Activated B cell treated with CpG ODN at 0.5 μM for 24 hours (primary cell): Measurements from ENCODE around the gene PI4KA. TPM values are rescaled to one million over a fixed set of nuclear protein-coding genes. Genes with fewer than 3 reads are reported as not detected.
"Not testable (repeated sequence)": the region's sequence is repeated elsewhere in the genome, so short reads cannot be mapped to it uniquely, and the experiment has no call there.

Experiments
- ATAC-seq: fragments of 200-7000 bp; cut with Tn5 transposase; one replicate; pipeline ENCODE4 v1.10.0; 2021; ENCODE audit warnings: low read depth, mild to moderate bottlenecking, moderate library complexity
- CTCF ChIA-PET: fragments of 350-600 bp; sonication (Branson Sonifier 250); formaldehyde crosslinking; loops from one replicate; lab custom pipeline; 2021; ENCODE audit warnings: antibody characterized with exemption; lab: Charles Lee
- POLR2A ChIA-PET: fragments of 350-600 bp; sonication (Branson Sonifier 250); formaldehyde crosslinking; loops from one replicate; lab custom pipeline; 2021; ENCODE audit warnings: antibody characterized with exemption; lab: Charles Lee
- DNase-seq: peaks from one replicate; pipeline ENCODE4 v3.0.0; 2022
- H3K27ac Mint-ChIP-seq: one replicate; pipeline ENCODE4 v1.8.0; 2020; ENCODE audit warnings: mixed read lengths
- H3K27me3 Mint-ChIP-seq: one replicate; pipeline ENCODE4 v1.8.0; 2021; ENCODE audit warnings: mixed read lengths
- H3K36me3 Mint-ChIP-seq: one replicate; pipeline ENCODE4 v1.8.0; 2021; ENCODE audit warnings: low read depth, mixed read lengths
- H3K4me1 Mint-ChIP-seq: one replicate; pipeline ENCODE4 v1.8.0; 2021; ENCODE audit warnings: mixed read lengths
- H3K4me3 Mint-ChIP-seq: one replicate; pipeline ENCODE4 v1.8.0; 2020; ENCODE audit warnings: mild to moderate bottlenecking, mixed read lengths
- H3K9me3 Mint-ChIP-seq: one replicate; pipeline ENCODE4 v1.8.0; 2020; ENCODE audit warnings: mixed read lengths
- intact Hi-C: fragments of 100-400 bp; cut with micrococcal nuclease; formaldehyde crosslinking; loops from one replicate; pipeline ENCODE4 v1.15.1; 2024
- total RNA-seq: library from RNA; stranded (reverse); gene quantifications from 2 replicates; pipeline ENCODE4 v1.2.3, GENCODE V29; 2022
- TF ChIP-seq, protein P1 (sequence below): fragments of 200-600 bp; IDR thresholded peaks from one replicate; pipeline ENCODE4 v1.8.0; 2022; ENCODE audit warnings: antibody characterized with exemption, mild to moderate bottlenecking

PI4KA gene
- total RNA-seq, 1 donor from 2014 or later: 114 TPM

- DNase-seq: no peak
- Mint-ChIP-seq H3K27ac (no peak overlapping the region), H3K4me3 (no peak overlapping the region), H3K4me1 (peaks cover 8% of the 10 kb centered on the region), H3K27me3 (no peaks in the 10 kb centered on the region), H3K36me3 (peaks cover 65% of the 10 kb centered on the region), H3K9me3 (no peaks in the 10 kb centered on the region)
- ChIA-PET POLR2A (no interaction called here), CTCF (interaction anchor here (2.2 kb wide), 1 partner anchor 36 kb away, joined by 7 read pairs; no protein-coding TSS in a partner anchor)
- TF ChIP-seq, protein P1, sequence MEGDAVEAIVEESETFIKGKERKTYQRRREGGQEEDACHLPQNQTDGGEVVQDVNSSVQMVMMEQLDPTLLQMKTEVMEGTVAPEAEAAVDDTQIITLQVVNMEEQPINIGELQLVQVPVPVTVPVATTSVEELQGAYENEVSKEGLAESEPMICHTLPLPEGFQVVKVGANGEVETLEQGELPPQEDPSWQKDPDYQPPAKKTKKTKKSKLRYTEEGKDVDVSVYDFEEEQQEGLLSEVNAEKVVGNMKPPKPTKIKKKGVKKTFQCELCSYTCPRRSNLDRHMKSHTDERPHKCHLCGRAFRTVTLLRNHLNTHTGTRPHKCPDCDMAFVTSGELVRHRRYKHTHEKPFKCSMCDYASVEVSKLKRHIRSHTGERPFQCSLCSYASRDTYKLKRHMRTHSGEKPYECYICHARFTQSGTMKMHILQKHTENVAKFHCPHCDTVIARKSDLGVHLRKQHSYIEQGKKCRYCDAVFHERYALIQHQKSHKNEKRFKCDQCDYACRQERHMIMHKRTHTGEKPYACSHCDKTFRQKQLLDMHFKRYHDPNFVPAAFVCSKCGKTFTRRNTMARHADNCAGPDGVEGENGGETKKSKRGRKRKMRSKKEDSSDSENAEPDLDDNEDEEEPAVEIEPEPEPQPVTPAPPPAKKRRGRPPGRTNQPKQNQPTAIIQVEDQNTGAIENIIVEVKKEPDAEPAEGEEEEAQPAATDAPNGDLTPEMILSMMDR: no peak
- no peak for ATAC-seq
- intact Hi-C loops: no loop called here
Observed at GRCh38 chr22:20740222-20740951, 118.2 kb downstream of the PI4KA start.

DNA sequence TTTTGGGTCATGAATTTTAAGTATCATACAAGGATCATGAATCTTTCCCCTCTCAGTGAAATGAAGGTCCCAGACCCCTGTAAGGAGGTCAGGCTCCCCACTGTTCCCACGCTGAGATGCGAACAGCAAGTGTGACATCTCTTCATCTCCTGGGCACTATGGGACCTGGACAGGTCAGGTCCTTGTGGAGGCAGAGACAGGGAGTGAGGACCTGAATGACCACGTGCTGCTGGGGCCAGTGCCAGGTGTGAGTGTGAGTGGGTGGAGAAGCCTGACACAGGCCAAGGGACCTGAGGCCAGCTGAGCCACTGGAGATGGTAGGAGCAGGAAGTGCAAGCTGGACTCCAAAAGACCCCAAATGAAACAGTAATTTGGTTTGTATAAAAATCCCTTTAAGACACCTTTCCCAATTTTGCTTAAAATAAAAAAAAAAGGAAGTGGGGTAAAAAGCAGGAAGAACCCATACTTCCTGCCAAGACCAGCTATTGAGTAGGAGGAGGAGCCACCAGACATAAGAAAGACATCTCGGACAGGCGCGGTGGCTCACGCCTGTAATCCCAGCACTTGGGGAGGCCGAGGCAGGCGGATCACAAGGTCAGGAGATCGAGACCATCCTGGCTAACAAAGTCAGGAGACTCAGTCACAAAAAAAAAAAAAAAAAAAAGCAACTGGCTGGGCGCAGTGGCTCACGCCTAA lies 120.1 kb downstream of the PI4KA start:
- H3K27me3 Mint-ChIP-seq: no peaks in the 10 kb centered on the region
- POLR2A ChIA-PET: no interaction called here
- no peak for DNase-seq

DNA sequence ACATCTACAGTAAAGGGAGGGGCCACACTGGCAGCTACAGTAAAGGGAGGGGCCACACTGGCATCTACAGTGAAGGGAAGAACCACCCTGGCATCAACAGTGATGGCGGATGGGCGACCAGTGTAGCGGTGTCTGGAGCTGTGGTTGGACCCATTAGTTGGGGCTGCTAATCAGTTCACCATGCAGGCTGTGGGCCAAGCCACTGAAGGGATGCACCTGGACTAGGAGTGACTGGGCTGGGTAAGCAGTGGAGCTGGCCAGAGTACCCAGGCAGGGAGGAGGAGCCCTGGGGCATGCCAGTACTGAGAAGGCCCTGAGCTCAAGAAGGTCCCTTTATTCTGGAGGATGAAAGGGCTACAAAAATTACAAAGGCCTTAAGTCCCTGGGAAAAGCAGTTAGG lies 121.7 kb downstream of the PI4KA start:
- H3K9me3 Mint-ChIP-seq, CTCF ChIA-PET, H3K4me3 Mint-ChIP-seq, H3K27ac Mint-ChIP-seq, intact Hi-C loops, DNase-seq, H3K27me3 Mint-ChIP-seq, H3K4me1 Mint-ChIP-seq, ATAC-seq, POLR2A ChIA-PET: not testable (repeated sequence)
- peaks cover 59% of the 10 kb centered on the region for H3K36me3 Mint-ChIP-seq

More for the DNA sequence above, 120.1 kb downstream of the PI4KA start:
- peaks cover 55% of the 10 kb centered on the region for H3K36me3 Mint-ChIP-seq
- no peaks in the 10 kb centered on the region for H3K9me3 Mint-ChIP-seq
- ATAC-seq: no peak
- no peak overlapping the region for H3K27ac Mint-ChIP-seq
- CTCF ChIA-PET: no interaction called here
- TF ChIP-seq, protein P1: no peak
- H3K4me3 Mint-ChIP-seq: no peak overlapping the region
- intact Hi-C loops: no loop called here
- H3K4me1 Mint-ChIP-seq: peaks cover 5% of the 10 kb centered on the region

- peaks cover 45% of the 10 kb centered on the region for H3K36me3 Mint-ChIP-seq
- ATAC-seq, H3K27ac Mint-ChIP-seq, H3K9me3 Mint-ChIP-seq, H3K4me3 Mint-ChIP-seq, POLR2A ChIA-PET, intact Hi-C loops, CTCF ChIA-PET, H3K4me1 Mint-ChIP-seq, DNase-seq, H3K27me3 Mint-ChIP-seq: not testable (repeated sequence)
Observed at GRCh38 chr22:20735356-20736162, 123.1 kb downstream of the PI4KA start.

DNA sequence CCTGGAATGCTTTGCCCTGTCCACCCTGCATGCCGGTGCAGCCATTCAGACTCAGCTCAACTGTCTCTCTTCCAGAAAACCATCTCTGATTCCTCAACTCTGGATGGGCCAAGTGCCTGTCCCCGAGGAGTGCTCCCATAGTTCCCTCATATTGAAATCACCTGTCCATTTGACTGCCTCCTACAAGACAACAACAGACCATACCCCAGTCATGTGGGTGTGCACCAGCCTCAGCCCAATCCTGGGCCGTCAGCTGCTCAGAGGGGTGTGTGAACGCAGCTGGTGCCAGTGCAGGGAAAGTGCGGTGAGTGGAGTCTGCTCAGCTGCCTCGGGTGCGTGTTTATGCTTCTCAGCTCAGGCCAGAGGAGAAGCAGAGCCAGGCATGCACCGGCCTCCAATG lies 126.2 kb downstream of the PI4KA start:
- H3K4me1 Mint-ChIP-seq, H3K27ac Mint-ChIP-seq, H3K9me3 Mint-ChIP-seq, H3K27me3 Mint-ChIP-seq, ATAC-seq, intact Hi-C loops, CTCF ChIA-PET, DNase-seq, POLR2A ChIA-PET, H3K4me3 Mint-ChIP-seq: not testable (repeated sequence)
- H3K36me3 Mint-ChIP-seq: peaks cover 50% of the 10 kb centered on the region

GRCh38 chr22:20729194-20729593 lies 129.4 kb downstream of the PI4KA start:
- ChIA-PET CTCF (no interaction called here), POLR2A (no interaction called here)
- ATAC-seq (no peak), DNase-seq (no peak)
- Mint-ChIP-seq H3K4me1 (no peaks in the 10 kb centered on the region), H3K9me3 (no peaks in the 10 kb centered on the region), H3K4me3 (no peak overlapping the region), H3K27me3 (no peaks in the 10 kb centered on the region), H3K27ac (no peak overlapping the region), H3K36me3 (peaks cover 60% of the 10 kb centered on the region)
- TF ChIP-seq, protein P1: no peak
- intact Hi-C loops: no loop called here
